Endodermal cell (in vitro differentiated cells): ENCODE measurements around the gene SDC1. TPM values are rescaled to one million over a fixed set of nuclear protein-coding genes. Genes with fewer than 3 reads are reported as not detected.

Source experiments
- DNase-seq: peaks from one replicate; pipeline ENCODE4 v3.0.0-alpha.2; 2017
- H3K27ac ChIP-seq: 2 replicates; pipeline ENCODE4 v1.5.1; 2013; ENCODE audit warnings: mild to moderate bottlenecking, low read depth, low read length, moderate library complexity
- H3K27me3 ChIP-seq: 2 replicates; pipeline ENCODE4 v1.6.1; 2013; ENCODE audit warnings: mild to moderate bottlenecking, low read length, moderate library complexity; ENCODE audit not compliant: insufficient read depth, control insufficient read depth, poor library complexity, severe bottlenecking
- H3K36me3 ChIP-seq: 2 replicates; pipeline ENCODE4 v1.7.0; 2013; ENCODE audit warnings: mild to moderate bottlenecking, low read length, moderate library complexity; ENCODE audit not compliant: control insufficient read depth, insufficient read depth
- H3K4me1 ChIP-seq: one replicate; pipeline ENCODE4 v1.7.0; 2013; ENCODE audit warnings: low read length; ENCODE audit not compliant: control insufficient read depth, insufficient read depth
- H3K4me3 ChIP-seq: 2 replicates; pipeline ENCODE4 v1.5.1; 2013; ENCODE audit warnings: mild to moderate bottlenecking, low read length, moderate library complexity
- H3K9ac ChIP-seq: 2 replicates; pipeline ENCODE4 v1.6.1; 2013; ENCODE audit warnings: mild to moderate bottlenecking, low read length, moderate library complexity; ENCODE audit not compliant: poor library complexity, severe bottlenecking; ENCODE audit errors: extremely low read depth
- H3K9me3 ChIP-seq: 2 replicates; pipeline ENCODE4 v1.6.1; 2013; ENCODE audit warnings: mild to moderate bottlenecking, low read length, moderate library complexity; ENCODE audit not compliant: control insufficient read depth
- H3K27ac Mint-ChIP-seq: 2 replicates; pipeline ENCODE4 v1.8.0; 2020; ENCODE audit warnings: mixed read lengths
- H3K27me3 Mint-ChIP-seq: 2 replicates; pipeline ENCODE4 v1.8.0; 2021; ENCODE audit warnings: mild to moderate bottlenecking, mixed read lengths; ENCODE audit not compliant: insufficient read depth
- H3K36me3 Mint-ChIP-seq: 2 replicates; pipeline ENCODE4 v1.8.0; 2020; ENCODE audit warnings: low read depth, mixed read lengths
- H3K4me1 Mint-ChIP-seq: 2 replicates; pipeline ENCODE4 v1.8.0; 2020; ENCODE audit warnings: mixed read lengths
- H3K4me3 Mint-ChIP-seq: 2 replicates; pipeline ENCODE4 v1.8.0; 2020; ENCODE audit warnings: mild to moderate bottlenecking, moderate library complexity, mixed read lengths
- H3K9me3 Mint-ChIP-seq: 2 replicates; pipeline ENCODE4 v1.8.0; 2020; ENCODE audit warnings: mild to moderate bottlenecking, mixed read lengths
- CTCF ChIP-seq: fragments of 200-600 bp; sonication (generic); conservative IDR thresholded peaks from 2 replicates; pipeline ENCODE4 v1.5.0; 2021; ENCODE audit warnings: antibody characterized with exemption, mild to moderate bottlenecking
- WGBS, 2 experiments: methylation state at CpG; one replicate each; pipeline versions ENCODE4 v1.1.5 to v1.1.7; 2013; ENCODE audit warnings: missing lambda C conversion rate in 2 of 2, mixed read lengths in 1 of 2; ENCODE audit not compliant: insufficient coverage in 1 of 2, insufficient read length in 1 of 2; 5-methylcytosine and 5-hydroxymethylcytosine counted together
- total RNA-seq, 2 donors: library from RNA; stranded (reverse); fragmentation: NEBNext Ultra II Directional in 1 of 2; extraction: Animal tissue kit (Norgen Biotek cat#: 25700) in 1 of 2; gene quantifications; 2 replicates in 1 of 2; 3 replicates in 1 of 2; pipeline ENCODE4 v1.2.1, GENCODE V29; 2021

The SDC1 gene
- total RNA-seq, 2 donors from 2014 or later: 12.7 to 19.2 TPM

GRCh38 chr2:20193185-20193584 is 31.7 kb downstream of the SDC1 start:
- H3K36me3 ChIP-seq: no peaks in the 10 kb centered on the region
- H3K9me3 ChIP-seq: no peaks in the 10 kb centered on the region
- Mint-ChIP-seq H3K9me3 (no peaks in the 10 kb centered on the region), H3K4me3 (no peak overlapping the region), H3K36me3 (no peaks in the 10 kb centered on the region), H3K27me3 (peaks cover 2% of the 10 kb centered on the region), H3K27ac (no peak overlapping the region), H3K4me1 (peaks cover 20% of the 10 kb centered on the region)
- no peak overlapping the region for H3K9ac ChIP-seq
- peaks cover 8% of the 10 kb centered on the region for H3K4me1 ChIP-seq
- TF ChIP-seq CTCF: no peak
- 93 to 100% methylated on average over 3 to 4 of the region's 4 CpGs for WGBS, 2 experiments
- no peaks in the 10 kb centered on the region for H3K27me3 ChIP-seq
- no peak overlapping the region for H3K27ac ChIP-seq
- H3K4me3 ChIP-seq: no peak overlapping the region
- no peak for DNase-seq

- no peaks in the 10 kb centered on the region for H3K36me3 Mint-ChIP-seq
- H3K4me3 Mint-ChIP-seq: no peak overlapping the region
- Histone ChIP-seq H3K4me1 (peaks cover 10% of the 10 kb centered on the region), H3K9me3 (no peaks in the 10 kb centered on the region), H3K9ac (no peak overlapping the region), H3K27ac (no peak overlapping the region), H3K27me3 (no peaks in the 10 kb centered on the region), H3K36me3 (no peaks in the 10 kb centered on the region), H3K4me3 (no peak overlapping the region)
- H3K27me3 Mint-ChIP-seq: no peaks in the 10 kb centered on the region
- DNase-seq: no peak
- peaks cover 24% of the 10 kb centered on the region for H3K4me1 Mint-ChIP-seq
- 92 to 100% methylated on average over 1 to 2 of the region's 2 CpGs for WGBS, 2 experiments
- H3K27ac Mint-ChIP-seq: no peak overlapping the region
- TF ChIP-seq CTCF: no peak
- H3K9me3 Mint-ChIP-seq: no peaks in the 10 kb centered on the region
Measured at GRCh38 chr2:20192781-20193180, 32.1 kb downstream of the SDC1 start.

- WGBS, 2 experiments: 86 to 93% methylated on average over 8 to 13 of the region's 13 CpGs
- Histone ChIP-seq H3K27me3 (no peaks in the 10 kb centered on the region), H3K4me3 (no peak overlapping the region), H3K4me1 (peaks cover 15% of the 10 kb centered on the region), H3K27ac (no peak overlapping the region), H3K36me3 (no peaks in the 10 kb centered on the region), H3K9me3 (no peaks in the 10 kb centered on the region), H3K9ac (no peak overlapping the region)
- no peak overlapping the region for H3K4me3 Mint-ChIP-seq
- no peaks in the 10 kb centered on the region for H3K9me3 Mint-ChIP-seq
- DNase-seq: no peak
- no peaks in the 10 kb centered on the region for H3K36me3 Mint-ChIP-seq
- TF ChIP-seq CTCF: no peak
- H3K27ac Mint-ChIP-seq: no peak overlapping the region
- peaks cover 28% of the 10 kb centered on the region for H3K4me1 Mint-ChIP-seq
- H3K27me3 Mint-ChIP-seq: no peaks in the 10 kb centered on the region
Measured at GRCh38 chr2:20191714-20192569, 33.0 kb downstream of the SDC1 start.
